ENCODE results near the gene RBM19.

- TF ChIP-seq EZH2 (IDR thresholded peaks at IDR 0.05; ENCODE audit: borderline replicate concordance, low read length) (no peak), CTCF (conservative IDR thresholded peaks at IDR 0.05 in 1 of 2, IDR thresholded peaks at IDR 0.05 in 1 of 2; ENCODE audit: extremely low read depth in 1 of 2, insufficient read depth in 1 of 2, low read depth in 1 of 2, low read length in 2 of 2) (no peak)
These were observed 56.2 kb downstream of the RBM19 start for GRCh38 chr12:113909776-113910420.
